Measurements from ENCODE around the gene CPM.
"Not testable (repeated sequence)": the region's sequence is repeated elsewhere in the genome, so short reads cannot be mapped to it uniquely, and the experiment has no call there.

Gene CPM

GRCh38 chr12:68803948-68804656 lies 128.9 kb downstream of the CPM start:
- no peak for DNase-seq

GRCh38 chr12:68802911-68803651 lies 129.9 kb downstream of the CPM start:
- not testable (repeated sequence) for DNase-seq

DNA sequence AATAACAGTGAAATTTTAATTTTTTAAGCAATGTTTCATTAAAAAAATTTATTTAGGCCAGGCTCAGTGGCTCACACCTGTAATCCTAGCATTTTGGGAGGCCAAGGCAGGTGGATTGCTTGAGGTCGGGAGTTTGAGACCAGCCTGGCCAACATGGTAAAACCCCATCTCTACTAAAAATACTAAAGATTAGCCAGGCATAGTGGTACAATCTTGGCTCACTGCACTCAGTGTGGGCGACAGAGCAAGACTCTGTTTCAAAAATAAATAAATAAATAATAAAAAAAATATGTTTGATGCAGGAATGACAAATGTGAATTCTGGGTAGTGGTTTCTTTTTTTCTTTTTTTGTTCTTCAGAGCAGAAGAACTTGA lies 130.6 kb downstream of the CPM start:
- DNase-seq = not testable (repeated sequence)
